Stimulated activated CD4-positive, alpha-beta T cell treated with anti-CD3 and anti-CD28 coated beads, Interleukin-15, amount 100 ng/mL, for 48 hours (primary cell): Measurements from ENCODE around the gene JUNB.
"Not testable (repeated sequence)": the region's sequence is repeated elsewhere in the genome, so short reads cannot be mapped to it uniquely, and the experiment has no call there.

Source experiments
- DNase-seq, 2 donors: peaks; one replicate each; pipeline ENCODE4 v3.0.0-alpha.2; 2020; ENCODE audit warnings: low read depth in 2 of 2

Gene JUNB

DNA sequence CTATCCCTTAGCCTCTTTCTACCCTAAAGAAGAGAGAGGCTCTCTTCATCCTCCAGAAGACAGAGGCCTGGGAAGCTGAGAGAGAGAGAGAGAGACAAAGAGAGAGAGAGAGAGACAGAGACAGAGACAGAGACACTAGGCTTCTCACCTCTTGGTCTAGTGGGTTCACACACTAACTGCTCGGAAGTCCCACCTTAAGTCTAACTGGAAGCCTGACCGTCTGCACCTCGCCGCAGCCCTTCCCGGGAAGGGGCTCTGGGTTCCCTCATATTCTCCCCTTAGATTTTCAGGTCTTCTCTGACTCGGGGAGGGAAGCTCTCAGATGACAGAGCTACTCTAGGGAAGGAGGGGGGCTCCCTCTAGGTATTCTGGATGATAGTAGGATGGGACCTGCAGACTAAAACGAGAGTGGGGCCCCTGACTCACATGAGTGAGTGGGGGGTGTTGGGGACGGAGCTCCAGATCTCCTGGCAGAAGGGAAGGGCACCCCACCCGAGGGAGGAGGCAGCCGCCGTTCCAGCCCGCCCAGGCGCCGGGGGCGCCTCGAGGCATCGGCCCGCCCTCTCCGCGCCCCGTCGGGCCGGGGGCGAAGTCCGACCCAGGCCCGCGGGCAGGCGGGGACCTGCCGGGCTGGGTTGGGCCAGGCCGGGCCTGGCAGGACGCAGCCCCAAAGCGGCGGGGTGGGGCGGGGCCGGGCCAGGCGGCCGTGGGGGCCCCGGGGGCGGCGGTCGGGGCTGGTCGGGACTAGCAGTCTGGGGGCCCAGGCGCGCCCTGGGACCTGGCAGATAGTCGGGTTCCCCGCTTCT is 2.0 kb upstream of the JUNB start:
- DNase-seq, result no peak

- DNase-seq, result peak; percentile 95 to 97
Observed at GRCh38 chr19:12789904-12790619, 1.2 kb upstream of the JUNB start.

- DNase-seq, result no peak
Observed at GRCh38 chr19:12790628-12791344, 500 bp upstream of the JUNB start.

DNA sequence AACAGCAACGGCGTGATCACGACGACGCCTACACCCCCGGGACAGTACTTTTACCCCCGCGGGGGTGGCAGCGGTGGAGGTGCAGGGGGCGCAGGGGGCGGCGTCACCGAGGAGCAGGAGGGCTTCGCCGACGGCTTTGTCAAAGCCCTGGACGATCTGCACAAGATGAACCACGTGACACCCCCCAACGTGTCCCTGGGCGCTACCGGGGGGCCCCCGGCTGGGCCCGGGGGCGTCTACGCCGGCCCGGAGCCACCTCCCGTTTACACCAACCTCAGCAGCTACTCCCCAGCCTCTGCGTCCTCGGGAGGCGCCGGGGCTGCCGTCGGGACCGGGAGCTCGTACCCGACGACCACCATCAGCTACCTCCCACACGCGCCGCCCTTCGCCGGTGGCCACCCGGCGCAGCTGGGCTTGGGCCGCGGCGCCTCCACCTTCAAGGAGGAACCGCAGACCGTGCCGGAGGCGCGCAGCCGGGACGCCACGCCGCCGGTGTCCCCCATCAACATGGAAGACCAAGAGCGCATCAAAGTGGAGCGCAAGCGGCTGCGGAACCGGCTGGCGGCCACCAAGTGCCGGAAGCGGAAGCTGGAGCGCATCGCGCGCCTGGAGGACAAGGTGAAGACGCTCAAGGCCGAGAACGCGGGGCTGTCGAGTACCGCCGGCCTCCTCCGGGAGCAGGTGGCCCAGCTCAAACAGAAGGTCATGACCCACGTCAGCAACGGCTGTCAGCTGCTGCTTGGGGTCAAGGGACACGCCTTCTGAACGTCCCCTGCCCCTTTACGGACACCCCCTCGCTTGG is 966 bp downstream of the JUNB start:
- peak in 1 of 2 donors; percentile 73 for DNase-seq

GRCh38 chr19:12792853-12793289 is 1.6 kb downstream of the JUNB start:
- DNase-seq, result no peak

GRCh38 chr19:12793290-12794195 is 2.3 kb downstream of the JUNB start:
- DNase-seq, result peak; percentile 86 to 87

- no peak for DNase-seq
Observed at GRCh38 chr19:12794196-12794941, 3.1 kb downstream of the JUNB start.

GRCh38 chr19:12794971-12795381 is 3.7 kb downstream of the JUNB start:
- DNase-seq, result no peak

DNA sequence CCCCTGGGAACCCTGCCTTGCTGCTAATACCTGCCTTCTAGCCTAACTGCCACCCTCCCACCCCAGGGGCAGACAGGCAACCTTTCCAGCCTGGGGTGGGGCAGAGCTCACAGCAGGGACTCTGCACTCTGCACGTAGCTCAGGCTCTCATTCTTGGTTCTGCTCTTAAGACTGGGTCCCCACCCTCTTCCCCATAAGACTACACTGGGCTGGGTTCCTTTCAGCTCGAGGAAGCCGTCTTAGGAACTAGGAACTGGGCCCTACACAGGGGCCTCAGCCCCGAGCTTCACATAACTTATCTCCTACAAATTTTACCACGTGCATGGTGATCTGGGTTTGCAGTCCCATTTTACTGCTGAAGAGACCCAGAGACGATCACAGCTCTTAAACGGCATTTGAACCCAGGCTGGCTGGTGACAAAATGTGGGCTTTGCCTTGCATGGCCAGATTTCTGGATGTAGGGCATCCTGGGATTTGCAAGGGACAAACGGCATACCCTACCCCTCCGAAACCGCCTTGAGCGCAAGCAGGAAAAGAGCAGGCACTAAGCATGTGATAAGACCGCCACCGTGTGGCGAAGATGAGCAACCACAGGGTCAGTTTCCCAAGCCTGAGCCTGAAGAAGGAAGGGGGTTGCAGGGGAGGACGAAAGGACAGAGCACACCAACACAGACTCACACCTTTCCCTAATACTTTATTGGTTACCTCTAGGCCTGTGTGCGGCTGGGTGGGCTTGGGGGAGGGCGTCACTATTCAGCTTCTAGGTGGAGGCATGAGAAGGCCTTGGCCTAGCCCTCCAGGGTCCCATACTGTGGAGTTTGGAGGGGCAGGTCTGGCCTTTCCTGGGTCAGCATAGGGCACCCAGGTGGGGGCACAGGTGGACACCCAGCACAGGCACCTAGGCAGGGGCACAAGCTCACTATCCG is 5.1 kb downstream of the JUNB start:
- DNase-seq, result peak; percentile 63 to 70

DNA sequence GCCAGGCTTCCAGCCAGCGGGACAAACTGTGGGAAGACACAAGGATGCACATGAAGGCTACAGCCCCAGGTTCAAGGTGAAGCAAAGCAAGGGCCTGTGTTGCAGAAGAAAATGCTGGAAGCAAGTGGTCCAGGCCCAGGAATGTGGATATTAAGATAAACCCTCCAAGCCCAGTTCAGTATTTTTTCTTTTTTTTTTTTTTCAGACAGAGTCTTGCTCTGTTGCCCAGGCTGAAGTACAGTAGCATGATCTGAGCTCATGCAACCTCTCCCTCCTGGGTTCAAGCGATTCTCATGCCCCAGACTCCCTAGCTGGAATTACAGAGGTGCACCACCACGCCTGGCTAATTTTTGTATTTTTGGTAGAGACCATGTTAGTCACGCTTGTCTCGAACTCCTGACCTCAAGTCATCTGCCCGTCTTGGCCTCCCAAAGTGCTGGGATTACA is 5.9 kb downstream of the JUNB start:
- no peak for DNase-seq

DNA sequence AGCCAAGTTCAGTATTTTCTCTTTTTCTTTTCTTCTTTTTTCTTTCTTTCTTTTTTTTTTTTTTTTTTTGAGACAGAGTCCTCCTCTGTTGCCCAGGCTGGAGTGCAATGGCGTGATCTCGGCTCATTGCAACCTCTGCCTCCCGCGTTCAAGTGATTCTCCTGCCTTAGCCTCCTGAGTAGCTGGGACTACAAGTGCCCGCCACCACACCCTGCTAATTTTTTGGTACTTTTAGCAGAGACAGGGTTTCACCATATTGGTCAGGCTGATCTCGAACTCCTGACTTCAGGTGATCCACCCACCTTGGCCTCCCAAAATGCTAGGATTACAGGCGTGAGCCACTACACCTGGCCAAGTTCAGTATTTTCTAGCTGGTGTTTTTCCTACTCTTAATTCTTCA is 6.3 kb downstream of the JUNB start:
- DNase-seq, result not testable (repeated sequence)

DNA sequence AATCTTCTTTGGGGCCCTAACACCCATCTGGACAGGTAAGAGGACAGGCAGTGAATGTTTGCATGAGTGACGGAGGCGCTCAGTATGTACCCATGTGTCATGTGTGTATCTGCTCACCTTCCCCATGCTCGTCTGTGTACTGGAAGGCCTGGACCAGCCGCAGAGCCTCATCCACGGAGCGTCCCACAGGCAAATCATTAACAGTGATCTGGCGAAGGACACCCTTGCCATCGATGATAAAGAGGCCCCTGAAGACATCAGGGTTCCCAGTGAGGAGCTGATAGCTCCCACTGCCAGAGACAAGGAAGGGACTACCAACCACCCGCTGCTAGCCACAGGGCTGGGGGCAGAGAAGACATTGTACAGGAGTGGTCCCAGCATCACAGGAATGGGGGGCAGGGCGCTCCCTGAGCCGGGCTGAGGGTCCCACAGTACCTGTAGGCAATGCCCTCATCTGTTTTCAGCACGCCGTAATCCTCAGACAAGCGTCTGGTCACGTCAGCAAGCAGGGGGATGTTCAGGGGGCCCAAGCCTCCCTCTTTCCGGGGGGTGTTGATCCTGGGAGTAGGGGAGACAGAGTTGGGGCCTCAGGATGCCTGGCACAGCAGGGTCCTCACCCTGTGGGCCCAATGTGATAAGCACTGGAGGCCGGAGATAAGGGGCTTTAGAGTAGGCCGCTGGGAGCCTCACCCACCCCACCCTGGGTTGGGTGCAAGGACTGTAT is 8.6 kb downstream of the JUNB start:
- DNase-seq, result no peak

GRCh38 chr19:12800466-12800770 is 9.1 kb downstream of the JUNB start:
- no peak for DNase-seq

DNA sequence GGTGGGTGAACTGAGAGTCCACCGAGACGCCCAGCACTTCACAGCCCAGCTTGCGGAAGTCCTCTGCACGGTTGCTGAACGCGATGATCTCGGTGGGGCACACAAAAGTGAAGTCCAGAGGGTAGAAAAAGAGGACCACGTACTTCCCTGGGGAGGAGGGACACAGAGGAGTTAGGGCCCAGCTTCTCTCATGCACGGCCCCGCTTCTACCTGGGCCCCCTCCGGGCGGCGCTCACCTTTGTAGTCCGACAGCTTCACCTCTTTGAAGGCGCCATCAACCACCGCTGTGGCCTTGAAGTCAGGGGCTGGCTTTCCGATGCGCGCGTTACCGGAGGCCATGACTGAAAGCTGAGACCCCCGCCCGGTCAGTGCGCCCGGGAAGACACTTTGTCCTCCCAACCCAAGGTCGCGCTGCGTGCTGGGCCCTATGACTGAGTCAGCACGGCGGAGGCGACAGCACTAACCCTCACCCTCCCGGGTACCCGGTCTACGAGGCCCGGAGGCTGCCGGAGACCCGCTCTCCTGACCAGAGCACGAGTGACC is 9.7 kb downstream of the JUNB start:
- DNase-seq, result no peak

DNA sequence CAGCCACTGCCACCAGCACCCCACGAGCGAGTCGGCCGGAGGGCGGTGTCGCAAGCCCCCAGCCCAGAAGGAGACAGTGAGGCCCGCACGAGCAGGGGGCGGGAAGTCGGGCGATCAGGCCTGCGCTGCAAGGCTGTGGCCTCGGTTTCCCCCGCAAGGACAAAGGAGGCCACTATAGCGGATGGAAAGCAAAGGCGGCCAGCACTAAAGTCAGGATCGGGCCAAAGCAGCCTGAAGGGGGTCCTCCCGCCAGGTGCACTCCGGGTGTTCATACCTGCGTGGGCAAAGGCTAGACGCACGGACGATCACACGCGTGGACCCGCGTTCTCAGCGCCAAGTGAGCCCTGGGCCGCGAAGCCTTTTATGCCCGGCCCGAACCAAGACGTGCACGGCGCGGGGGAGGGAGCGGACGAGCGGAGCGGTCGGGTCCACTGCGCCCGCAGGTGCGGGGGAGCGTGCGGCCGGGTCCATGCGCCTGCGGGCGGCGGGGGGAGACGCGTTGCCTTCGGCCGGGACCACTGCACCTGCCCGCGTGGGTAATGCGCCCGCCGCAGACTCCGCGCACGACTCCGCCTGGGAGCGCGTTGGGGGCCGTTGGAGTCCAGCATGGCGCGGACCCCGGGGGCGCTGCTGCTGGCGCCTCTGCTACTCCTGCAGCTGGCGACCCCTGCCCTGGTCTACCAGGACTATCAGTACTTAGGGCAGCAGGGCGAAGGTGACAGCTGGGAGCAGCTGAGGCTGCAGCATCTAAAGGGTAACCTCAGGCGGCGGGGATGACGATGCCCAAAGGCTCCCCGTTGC is 10.4 kb downstream of the JUNB start, which contains the start of the genes PRDX2 and THSD8:
Gene PRDX2 (minus strand): TSS at position 335 of the 801 bp plus-strand sequence. CDS start 539 bp downstream, outside the sequence.
Gene THSD8 (plus strand): TSS at position 604 of the 801 bp plus-strand sequence. CDS start 3 bp downstream, at position 607.
- DNase-seq, result peak; percentile 64 to 74

- DNase-seq, result no peak
Observed at GRCh38 chr19:12802267-12803106, 11.2 kb downstream of the JUNB start.
